Head of caudate nucleus (tissue), 42 donors: ENCODE measurements around the gene UBL4A.

Source experiments
- DNase-seq, 42 donors: peaks; one replicate each; pipeline versions ENCODE4 v3.0.0 to v3.0.0-alpha.2; 2020 to 2021; ENCODE audit warnings: mixed read lengths in 7 of 42
- intact Hi-C: fragments of 100-400 bp; cut with DNase I; formaldehyde crosslinking; loops from one replicate; pipeline ENCODE4 v1.15.0; 2022

UBL4A gene

DNA sequence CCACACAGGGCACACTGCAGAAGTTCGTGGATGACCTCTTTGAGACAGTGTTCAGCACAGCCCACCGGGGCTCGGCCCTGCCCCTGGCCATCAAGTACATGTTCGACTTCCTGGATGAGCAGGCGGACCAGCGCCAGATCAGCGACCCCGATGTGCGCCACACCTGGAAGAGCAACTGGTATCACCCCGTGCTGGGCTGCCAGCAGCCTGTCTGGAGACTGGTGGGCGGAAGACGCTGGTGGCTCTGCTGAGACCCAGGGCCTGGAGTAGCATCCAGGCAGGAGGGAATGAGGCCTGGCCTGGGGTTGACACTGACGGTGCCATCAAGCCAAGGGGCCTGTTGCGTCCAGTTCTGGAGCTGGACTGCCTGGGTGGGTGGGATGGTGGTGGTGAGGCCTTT lies 16.0 kb downstream of the UBL4A start:
- intact Hi-C loops = no loop called here
- DNase-seq = no peak

GRCh38 chrX:154469880-154470279 lies 16.5 kb downstream of the UBL4A start:
- no peak for DNase-seq
- intact Hi-C loops = no loop called here

GRCh38 chrX:154469114-154469513 lies 17.3 kb downstream of the UBL4A start:
- intact Hi-C loops = no loop called here
- no peak for DNase-seq

- no peak for DNase-seq
- intact Hi-C loops = no loop called here
Observed at GRCh38 chrX:154468217-154468616, 18.2 kb downstream of the UBL4A start.

DNA sequence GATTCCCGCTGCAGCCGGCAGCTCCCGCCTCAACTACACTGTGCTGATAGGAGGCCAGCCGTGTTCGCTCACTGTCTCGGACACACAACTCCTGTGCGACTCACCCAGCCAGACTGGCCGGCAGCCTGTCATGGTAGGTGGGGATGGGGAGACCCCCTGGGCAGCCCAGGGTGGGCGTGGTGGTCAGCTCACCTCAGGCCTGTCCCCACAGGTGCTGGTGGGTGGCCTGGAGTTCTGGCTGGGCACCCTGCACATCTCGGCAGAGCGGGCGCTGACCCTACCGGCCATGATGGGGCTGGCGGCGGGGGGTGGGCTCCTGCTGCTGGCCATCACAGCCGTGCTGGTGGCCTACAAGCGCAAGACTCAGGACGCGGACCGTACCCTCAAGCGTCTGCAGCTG lies 18.9 kb downstream of the UBL4A start:
- intact Hi-C loops = no loop called here
- DNase-seq = no peak

DNA sequence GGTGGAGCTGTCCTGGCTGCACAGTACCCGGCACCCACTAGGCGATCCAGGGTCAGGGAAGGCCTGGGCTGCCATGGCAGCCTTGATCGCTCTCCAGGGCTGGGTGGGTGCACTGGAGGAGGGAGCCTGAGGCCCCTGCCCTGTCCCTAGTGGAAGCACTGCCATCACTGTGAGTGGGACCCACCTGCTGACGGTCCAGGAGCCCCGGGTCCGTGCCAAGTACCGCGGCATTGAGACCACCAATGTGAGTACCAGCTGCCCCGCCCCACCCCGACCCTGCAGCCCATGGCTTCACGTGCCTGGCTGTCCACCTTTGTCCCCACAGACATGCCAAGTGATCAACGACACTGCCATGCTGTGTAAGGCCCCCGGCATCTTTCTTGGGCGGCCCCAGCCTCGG lies 19.5 kb downstream of the UBL4A start:
- intact Hi-C loops = no loop called here
- DNase-seq = no peak

DNA sequence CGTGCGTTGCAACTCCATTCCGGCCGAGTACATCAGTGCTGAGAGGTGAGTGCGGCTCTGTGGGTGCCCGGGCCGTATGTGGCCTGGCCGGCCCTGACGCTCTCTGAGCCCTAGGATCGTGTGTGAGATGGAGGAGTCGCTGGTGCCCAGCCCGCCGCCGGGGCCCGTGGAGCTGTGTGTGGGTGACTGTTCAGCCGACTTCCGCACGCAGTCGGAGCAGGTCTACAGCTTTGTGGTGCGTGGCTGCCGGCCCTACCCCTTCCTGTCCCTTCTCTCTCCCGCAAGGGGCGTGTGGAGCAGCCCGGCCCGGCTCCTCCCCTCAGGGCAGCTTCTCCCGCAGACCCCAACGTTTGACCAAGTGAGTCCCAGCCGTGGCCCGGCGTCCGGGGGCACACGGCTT lies 20.4 kb downstream of the UBL4A start:
- intact Hi-C loops = no loop called here
- no peak for DNase-seq

- intact Hi-C loops = no loop called here
- no peak for DNase-seq
Observed at GRCh38 chrX:154465601-154466000, 20.8 kb downstream of the UBL4A start.

DNA sequence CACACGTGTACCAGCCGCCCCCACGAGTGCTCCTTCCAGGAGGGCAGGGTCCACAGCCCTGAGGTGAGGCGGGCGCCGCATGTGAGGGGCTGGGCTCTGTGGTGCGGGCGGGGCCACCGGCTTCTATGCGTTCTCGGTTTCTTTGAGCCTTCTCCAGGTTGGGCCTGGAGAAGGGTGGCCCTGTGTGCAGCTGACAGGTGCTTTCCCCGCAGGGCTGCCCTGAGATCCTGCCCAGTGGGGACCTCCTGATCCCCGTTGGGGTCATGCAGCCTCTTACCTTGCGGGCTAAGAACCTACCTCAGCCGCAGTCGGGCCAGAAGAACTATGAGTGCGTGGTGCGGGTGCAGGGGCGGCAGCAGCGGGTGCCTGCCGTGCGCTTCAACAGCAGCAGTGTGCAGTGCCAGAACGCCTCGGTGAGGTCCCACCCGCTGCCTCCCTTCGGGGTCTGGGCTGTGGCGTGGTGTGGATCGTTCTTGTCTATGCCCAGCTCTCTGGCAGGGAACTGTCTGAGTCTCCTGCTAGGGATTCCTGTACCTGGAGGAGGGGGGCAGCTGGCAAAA lies 21.5 kb downstream of the UBL4A start:
- DNase-seq = peak in 1 of 42 donors; percentile 31
- intact Hi-C loops = no loop called here

- intact Hi-C loops = no loop called here
- DNase-seq = no peak
Observed at GRCh38 chrX:154463611-154464220, 22.7 kb downstream of the UBL4A start.

GRCh38 chrX:154462396-154462795 lies 24.0 kb downstream of the UBL4A start:
- intact Hi-C loops = no loop called here
- peak in 23 of 42 donors; percentile 35 to 74 (median 59) for DNase-seq

- peak in 3 of 42 donors; percentile 19 to 53 (median 47) for DNase-seq
Observed at GRCh38 chrX:154460326-154460725, 26.1 kb downstream of the UBL4A start.

GRCh38 chrX:154459832-154460231 lies 26.6 kb downstream of the UBL4A start:
- intact Hi-C loops = no loop called here
- DNase-seq = no peak

More at GRCh38 chrX:154460326-154460725, 26.1 kb downstream of the UBL4A start:
- intact Hi-C loops = no loop called here

- intact Hi-C loops = no loop called here
Observed at GRCh38 chrX:154458954-154459778, 27.2 kb downstream of the UBL4A start.

DNA sequence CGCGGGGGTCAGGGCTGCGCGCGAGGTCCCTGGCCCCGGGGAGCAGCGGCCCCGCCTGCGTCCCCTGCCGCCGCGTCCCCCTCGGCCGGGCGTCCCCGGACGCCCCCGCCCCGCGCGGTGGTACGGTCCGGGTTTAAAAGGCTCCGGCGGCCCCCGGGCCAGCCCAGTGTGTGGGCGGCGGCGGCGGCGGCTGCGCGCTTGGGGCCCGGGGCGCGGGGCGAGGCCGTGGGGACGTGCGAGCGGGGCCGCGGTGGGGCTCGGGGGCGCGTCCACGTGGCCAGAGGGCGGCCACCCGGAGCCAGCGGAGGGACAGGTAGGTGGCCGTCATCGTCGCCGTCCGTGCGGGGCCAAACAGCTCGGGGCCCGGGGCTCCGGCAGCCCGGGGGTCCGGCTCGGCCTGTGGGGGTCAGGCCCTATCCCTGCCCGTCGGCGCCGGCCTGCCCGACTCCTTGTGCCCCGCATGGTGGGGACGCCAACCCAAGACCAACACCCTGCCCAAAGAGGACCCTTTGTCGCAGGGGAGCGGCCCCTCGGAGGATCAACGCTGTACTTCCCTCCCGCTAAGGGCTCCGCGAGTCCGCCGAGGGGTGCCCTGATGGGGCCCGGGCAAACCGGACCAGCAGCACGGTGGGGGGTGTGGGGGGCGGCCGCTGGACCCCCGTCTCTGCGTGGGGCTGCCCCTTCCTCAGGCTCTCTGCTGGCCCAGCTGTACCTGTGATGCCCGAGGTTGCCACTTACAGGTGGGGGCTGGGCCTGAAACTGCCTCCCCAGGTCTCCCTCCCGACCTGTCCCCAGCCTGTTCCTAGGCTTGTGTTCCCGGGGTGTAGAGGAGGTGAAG lies 28.1 kb downstream of the UBL4A start, which contains the start of gene PLXNA3:
Gene PLXNA3, plus strand, starts transcription at position 166 of the 838 bp plus-strand sequence. CDS start 1,903 bp downstream, outside the sequence.
- intact Hi-C loops = no loop called here
- DNase-seq = peak in 32 of 42 donors; percentile 40 to 79 (median 61)

More at GRCh38 chrX:154458954-154459778, 27.2 kb downstream of the UBL4A start:
- DNase-seq = peak in 13 of 42 donors; percentile 16 to 51 (median 35)

DNA sequence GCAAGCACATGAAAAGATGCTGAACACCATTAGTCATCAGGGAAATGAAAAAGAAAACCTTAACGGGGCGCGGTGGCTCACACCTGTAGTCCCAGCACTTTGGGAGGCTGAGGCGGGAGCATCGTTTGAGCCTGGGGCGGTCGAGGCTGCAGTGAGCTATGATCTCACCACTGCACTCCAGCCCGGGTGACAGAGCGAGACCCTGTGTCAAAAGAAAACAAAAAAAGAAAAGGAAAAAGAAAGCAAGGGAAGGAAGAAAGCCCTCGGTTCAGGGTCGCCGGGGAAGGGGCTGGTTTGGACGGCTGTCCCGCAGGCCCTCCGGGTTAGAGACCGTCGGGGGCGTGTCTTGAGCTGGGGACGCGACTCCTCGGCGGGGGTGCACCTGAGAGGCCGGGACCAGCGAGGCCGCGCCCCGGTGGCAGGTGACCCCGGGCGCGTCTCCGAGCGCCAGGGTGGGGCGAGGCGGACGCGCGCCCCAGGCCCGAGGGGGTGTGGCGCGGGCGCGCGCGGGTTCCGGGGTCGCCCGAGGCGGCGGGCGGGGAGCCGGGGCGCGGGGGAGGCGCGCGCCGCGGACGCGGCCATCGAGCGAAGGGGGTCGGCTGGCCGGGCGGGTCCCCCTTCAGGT lies 28.8 kb downstream of the UBL4A start:
- intact Hi-C loops = no loop called here
- DNase-seq = peak in 20 of 42 donors; percentile 18 to 57 (median 40)

GRCh38 chrX:154452823-154453222 lies 33.6 kb downstream of the UBL4A start:
- intact Hi-C loops = no loop called here
- peak in 33 of 42 donors; percentile 38 to 76 (median 54) for DNase-seq

- intact Hi-C loops = no loop called here
- DNase-seq = peak in 18 of 42 donors; percentile 22 to 71 (median 49)
Observed at GRCh38 chrX:154450312-154450711, 36.1 kb downstream of the UBL4A start.

DNA sequence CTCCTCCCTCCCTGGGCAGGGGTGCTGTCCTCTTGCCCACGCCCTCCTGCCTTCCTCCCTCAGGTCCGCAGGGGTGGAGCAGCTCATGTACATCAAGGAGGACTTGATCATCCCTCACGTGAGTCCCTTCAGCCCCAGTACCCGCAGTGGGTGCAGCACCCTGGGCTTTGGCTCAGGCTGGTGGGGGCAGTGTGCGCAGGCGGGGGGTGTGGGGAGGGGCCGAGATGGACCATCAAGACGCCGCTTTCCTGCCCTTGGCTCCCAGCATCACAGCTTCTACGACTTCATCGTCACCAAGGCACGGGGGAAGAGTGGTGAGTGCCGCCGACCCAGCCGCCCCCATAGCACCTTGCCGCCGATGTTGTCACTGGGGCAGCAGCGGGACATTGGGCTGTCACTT lies 36.8 kb downstream of the UBL4A start:
- no peak for DNase-seq
- intact Hi-C loops = no loop called here
